ENCODE results near the gene PIK3CB.
A peak's percentile ranks its signal among the peaks of the same experiment; 100 is the strongest.
"Not testable (repeated sequence)": the region's sequence is repeated elsewhere in the genome, so short reads cannot be mapped to it uniquely, and the experiment has no call there.

PIK3CB gene

DNA sequence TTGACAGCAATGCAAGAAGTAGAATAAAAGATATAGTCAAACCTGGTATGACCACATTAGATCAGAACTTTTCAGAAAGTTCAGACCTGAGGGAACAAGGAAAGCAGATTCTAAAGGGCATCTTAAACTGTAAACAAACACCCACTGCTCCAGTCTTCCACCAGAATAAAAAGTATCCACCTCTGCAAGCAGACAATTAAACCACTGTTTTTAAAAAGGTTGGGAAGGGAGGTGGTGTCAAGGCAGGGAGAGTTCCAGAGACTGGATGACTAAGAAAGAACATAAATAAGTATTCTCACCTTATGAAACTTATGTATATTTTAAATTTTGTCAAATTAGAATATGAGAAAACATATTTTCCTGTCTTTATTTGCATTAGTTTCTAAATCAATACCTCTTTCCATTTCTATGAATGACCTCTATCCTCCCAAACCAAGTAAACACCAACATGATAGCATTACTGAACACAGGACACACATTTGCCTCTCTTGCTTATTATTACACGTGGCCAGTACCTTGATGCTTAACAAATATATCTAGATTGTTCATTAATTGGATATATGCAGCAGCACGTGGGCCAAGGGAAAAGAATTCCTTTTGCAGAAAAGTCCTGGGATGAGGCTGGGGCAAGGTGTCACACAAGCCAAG lies 31.6 kb downstream of the PIK3CB start:
- no peak for DNase-seq (ENCODE audit: low read depth in 2 of 2)

DNA sequence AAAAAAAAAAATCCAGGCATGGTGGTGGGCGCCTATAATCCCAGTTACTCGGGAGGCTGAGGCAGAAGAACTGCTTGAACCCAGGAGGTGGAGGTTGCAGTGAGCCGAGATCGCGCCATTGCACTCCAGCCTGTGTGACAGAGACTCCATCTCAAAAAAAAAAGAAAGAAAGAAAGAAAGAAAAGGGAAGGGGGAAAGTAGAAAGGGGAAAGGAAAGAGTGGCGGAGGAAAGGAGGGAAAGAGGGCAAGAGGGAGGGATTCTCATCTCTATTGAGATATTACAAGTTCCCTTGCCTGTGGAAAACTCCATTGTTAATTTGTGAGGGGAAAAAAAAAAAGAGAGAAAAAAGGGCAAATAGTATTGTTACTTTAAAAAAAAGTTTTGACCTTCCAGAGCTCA lies 32.5 kb downstream of the PIK3CB start:
- DNase-seq (ENCODE audit: low read depth in 2 of 2): not testable (repeated sequence)

DNA sequence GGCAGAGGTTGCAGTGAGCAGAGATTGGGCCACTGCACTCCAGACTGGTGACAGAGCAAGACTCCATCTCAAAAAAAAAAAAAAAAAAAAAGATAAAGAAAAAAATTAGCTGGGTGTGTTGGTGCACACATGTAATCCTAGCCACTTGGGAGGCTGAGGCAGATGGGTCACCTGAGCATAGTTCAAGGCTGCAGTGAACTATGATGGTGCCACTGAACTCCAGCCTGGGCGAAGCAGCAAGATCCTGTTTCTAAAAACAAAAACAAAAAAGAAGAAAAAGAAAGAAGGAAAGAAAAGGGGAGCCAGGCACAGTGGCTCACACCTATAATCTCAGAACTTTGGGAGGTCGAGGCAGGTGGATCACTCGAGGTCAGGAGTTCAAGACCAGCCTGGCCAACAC lies 32.9 kb downstream of the PIK3CB start:
- DNase-seq (ENCODE audit: low read depth in 2 of 2): no peak

DNA sequence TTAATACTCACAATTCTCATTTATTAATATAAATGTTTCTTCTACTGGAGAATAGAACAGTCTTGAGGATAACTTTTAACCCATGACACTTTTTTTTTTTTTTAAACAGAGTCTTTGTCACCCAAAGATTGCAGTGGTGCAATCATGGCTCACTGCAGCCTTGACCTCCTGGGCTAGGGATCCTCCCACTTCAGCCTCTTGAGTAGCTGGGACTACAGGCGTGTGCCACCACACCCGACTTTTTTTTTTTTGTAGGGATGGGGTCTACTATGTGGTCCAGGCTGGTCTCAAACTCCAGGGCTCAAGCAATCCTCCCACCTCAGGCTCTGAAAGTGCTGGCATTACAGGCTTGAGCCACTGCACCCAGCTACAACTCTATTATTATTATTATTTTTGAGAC lies 34.5 kb downstream of the PIK3CB start:
- no peak for DNase-seq (ENCODE audit: low read depth in 2 of 2)

DNA sequence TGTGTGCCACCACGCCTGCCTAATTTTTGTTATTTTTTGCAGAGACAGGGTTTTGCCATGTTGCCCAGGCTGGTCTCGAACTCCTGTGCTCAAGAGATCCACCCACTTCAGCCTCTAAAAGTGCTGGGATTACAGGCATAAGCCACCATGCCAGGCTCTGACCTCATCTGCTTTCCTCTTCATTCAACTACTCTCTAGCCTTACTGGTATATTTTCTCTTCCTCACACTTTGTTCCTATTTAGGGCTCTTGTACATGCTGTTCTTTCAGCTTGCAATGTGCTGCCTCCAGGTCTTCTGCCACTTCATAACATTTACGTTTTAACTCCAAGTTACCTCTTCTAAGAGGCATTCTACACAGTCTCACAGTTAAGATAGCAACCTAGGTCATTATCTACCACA lies 34.9 kb downstream of the PIK3CB start:
- no peak for DNase-seq (ENCODE audit: low read depth in 2 of 2)

DNA sequence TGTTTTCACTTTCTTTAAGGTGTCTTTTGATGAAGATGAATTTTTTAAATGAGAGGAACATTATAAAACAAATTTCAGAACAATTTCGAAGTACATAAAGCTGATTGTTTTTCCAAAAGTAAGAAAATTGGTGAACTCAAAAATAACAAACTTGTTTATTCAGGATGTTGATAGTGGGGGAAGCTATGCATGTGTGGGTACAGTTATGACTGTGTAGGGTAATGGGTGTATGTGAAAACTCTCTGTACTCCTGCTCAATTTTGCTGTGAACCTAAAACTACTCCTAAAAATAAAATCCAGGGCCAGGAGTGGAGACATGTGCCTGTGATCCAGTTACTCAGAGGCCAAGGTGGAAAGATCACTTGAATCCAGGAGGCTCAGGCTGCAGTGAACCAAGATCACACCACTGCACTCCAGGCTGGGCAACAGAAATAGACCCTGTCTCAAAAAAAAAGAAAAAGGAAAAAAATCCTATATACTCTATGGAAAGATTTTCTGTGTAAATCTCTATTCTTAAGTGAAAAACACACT lies 37.2 kb downstream of the PIK3CB start:
- no peak for DNase-seq (ENCODE audit: low read depth in 2 of 2)

DNA sequence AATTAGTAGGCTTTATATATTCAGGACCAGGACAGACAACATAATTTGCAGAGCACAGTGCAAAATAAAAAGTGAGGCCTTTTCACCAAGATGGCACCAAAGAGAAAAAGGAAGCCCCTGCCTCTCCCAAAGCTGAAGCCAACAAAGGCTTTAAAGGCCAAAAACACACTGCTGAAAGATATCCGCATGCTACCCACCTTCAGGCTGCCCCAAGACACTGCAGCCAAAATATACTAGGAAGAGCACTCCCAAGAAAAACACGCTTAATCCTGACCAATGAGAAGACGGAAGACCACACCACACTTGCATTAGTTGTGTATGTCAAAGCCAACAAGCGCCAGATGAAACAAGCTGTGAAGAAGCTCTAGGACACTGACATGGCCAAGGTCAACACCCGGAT lies 38.0 kb downstream of the PIK3CB start:
- no peak for DNase-seq (ENCODE audit: low read depth in 2 of 2)

DNA sequence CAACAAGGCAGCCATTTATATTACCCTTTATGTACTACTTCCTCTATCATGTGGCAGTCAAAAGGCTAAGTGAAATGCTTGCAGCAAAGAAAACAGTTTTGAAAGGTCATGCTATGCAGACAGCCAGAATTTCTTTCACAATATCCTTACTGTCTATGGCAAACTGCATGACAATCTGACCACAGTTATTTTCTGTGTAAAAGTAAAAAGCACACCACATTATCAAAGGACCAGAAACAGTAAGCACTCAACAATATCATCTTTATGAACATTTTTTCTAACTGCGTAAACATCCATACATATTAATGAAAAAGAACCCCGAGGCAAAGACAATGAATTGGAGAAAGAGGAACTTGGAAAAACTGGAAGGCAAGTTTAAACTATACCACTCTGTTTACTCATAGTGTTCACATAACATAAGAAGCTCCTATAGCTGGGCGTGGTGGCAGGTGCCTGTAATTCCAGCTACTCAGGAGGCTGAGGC lies 47.9 kb downstream of the PIK3CB start:
- peak in 1 of 2 experiments; percentile 19 for DNase-seq (ENCODE audit: low read depth in 2 of 2)

DNA sequence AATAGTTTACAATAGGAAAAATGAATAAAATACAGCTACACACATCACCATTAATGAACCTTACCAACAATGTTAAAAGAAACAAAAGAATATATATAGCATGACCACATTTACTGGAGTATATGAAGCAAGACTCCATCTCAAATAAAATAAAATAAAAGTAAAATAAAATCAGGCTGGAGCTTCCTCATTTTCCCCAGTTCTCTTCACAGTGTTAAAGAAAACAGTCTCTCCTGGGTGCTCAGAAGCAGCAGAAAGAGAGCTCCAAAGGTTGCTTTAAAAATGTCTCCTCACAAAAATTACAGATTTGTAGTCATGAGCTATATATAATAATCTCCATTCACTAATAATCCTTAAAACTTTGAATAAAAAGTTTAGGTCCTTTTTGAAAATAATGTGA lies 48.8 kb downstream of the PIK3CB start:
- no peak for DNase-seq (ENCODE audit: low read depth in 2 of 2)

DNA sequence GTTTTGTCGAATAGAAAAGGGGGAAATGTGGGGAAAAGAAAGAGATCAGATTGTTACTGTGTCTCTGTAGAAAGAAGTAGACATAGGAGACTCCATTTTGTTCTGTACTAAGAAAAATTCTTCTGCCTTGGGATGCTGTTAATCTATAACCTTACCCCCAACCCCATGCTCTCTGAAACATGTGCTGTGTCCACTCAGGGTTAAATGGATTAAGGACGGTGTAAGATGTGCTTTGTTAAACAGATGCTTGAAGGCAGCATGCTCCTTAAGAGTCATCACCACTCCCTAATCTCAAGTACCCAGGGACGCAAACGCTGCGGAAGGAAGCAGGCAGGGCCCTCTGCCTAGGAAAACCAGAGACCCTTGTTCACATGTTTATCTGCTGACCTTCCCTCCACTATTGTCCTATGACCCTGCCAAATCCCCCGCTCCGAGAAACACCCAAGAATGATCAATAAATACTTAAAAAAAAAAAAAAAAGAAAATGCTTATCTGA lies 49.3 kb downstream of the PIK3CB start:
- DNase-seq (ENCODE audit: low read depth in 2 of 2): not testable (repeated sequence)

DNA sequence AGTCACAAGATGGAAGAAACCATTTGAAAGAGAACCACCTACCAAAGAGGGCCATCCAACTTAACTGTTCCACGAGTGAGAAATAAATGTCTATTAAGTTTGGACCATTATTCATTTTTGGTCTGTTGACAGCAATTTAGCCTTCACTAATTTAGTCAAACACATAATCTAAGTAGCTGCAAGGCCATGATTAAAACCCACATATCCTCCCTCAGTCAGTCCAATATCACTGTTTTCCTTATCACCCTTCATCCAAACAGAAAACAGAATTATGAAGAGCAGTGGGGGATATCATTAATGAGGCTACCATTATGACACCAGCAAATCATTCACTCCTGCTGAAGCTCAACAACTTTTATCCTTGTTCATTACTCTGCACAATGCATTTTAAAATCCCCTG lies 52.0 kb downstream of the PIK3CB start:
- DNase-seq (ENCODE audit: low read depth in 2 of 2): no peak

DNA sequence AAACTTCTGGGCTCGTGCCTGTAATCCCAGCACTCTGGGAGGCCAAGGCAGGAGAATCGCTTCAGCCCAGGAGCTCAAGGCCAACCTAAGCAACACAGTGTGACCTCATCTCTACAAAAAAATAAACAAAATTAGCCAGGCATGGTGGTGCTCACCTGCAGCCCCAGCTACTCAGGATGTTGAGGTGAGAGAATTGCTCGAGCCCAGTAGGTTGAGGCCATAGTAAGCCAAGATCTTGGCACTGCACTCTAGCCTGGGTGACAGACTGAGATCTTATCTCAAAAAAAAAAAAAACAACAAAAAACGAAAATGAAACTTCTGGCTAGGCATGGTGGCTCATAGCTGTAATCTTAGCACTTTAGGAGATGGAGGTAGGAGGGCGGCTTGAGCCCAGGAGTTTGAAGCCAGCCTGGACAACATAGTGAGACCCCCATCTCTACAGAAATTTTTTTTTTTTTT lies 53.7 kb downstream of the PIK3CB start:
- no peak for DNase-seq (ENCODE audit: low read depth in 2 of 2)

DNA sequence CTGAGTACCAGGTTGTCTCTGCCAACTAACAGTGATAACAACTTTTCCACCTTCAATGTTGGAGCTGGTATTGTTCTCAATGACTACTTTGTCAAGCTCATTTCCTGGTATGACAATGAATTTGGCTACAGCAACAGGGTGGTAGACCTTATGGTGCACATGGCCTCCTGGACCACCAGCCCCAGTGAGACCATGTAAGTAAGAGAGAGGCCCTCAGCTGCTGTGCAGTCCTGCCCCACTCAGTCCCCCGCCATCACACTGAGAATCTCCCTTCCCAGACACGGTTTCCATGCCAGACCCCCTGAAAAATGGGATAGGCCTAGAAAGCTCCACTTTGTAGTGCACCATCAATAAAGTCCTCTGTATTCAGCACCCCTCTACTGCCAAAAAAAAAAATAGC lies 56.1 kb downstream of the PIK3CB start:
- no peak for DNase-seq (ENCODE audit: low read depth in 2 of 2)

DNA sequence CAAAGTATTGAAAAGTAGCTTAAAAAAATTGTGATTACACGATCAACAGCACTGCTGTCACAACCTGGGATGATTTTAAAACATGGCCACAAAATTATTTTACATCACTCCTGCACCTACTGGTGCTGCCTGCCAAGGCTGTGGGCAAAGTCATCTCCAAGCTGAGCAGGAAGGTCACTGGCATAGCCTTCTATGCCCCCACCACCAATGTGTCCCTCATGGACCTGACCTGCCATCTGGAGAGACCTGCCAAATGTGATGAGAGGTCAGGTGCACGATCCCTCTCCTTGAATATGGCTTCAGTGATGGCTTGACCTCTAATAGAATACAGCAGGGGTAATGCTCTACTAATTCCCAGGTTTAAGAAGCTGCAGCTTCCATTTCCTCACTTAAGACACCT lies 57.8 kb downstream of the PIK3CB start:
- DNase-seq (ENCODE audit: low read depth in 2 of 2): no peak

DNA sequence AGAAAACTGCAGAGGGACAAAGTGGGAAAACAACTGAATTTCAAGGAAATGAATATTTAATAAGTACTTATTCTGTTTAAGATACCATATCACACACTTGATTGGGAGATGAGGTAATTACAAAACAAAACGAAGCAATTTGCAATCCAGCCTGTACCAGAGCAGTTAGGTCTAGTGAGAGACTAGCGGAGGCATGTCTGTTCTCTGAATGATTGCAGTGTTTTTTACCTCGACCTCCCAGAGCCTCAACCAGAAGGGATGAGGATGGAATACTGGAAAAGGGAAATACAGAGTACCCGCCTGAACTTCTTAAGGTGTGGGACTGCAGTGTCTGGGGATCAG lies 59.5 kb downstream of the PIK3CB start:
- no peak for DNase-seq (ENCODE audit: low read depth in 2 of 2)

DNA sequence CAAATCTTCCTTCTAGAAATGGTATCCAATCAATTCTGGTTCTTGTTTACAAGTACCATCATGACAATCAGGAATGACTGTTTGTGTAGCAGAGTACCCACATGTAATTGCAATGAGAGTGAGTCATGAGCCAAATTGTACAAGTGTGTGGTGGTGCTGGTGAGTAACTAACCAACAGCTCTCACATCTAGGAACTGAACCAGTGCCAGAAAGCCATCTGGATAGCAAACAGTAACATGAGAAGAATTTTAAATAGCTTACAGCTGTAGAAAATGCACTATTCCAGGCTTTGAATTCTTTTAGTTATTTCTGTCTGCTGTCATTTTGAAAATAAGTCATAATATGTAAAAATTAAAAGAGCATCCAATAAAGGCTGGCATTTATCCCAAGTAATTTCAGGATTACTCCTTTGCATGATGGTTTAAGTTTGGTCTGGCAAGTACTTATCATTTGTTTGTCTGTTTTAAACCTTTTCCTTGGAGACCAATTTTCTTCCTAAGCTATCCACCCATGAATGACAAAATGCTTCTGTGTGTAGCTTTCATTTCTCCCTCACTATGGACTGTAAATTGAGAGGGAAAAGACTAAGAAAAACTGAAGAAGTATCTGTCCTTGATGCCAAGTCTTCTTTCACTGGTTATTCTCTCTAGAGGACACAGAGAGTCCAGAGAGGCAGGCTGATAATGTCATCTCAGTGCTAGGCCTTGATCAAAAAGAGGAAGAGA lies 60.0 kb downstream of the PIK3CB start:
- DNase-seq (ENCODE audit: low read depth in 2 of 2): peak; percentile 99

DNA sequence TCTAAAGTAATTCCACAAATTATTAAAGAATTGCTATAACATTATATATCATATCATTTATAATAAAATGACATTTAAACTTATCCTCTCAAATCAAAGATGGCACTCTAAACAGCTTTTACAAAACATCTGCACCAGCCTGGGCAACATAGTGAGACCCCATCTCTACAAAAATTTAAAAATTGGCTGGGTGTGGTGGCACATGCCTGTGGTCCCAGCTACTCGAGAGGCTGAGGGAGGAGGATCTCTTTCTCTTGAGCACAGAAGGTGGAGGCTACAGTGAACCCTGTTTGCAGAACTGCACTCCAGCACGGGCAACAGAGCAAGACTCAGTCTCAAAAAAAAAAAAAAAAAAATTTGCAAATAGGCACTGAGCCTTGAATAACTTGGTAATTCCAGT lies 63.1 kb downstream of the PIK3CB start:
- DNase-seq (ENCODE audit: low read depth in 2 of 2): no peak

DNA sequence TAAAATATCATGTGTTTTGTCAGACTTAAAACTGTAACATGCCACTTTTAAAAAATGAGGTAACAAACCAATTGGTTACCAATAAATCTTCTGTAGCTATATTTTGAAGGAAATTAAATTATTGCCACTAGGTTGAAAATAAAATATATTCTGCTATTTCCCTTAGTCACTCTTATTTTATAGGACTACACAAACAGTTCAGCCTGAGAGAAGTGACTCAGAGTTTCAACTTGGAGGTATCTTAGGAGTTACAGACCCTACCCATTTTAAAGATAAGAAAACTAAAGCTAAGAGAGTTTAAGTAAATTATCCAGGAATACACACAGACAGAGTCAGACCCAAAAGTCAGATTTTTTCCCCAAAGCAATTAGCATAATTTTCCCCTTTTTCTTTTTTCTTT lies 65.1 kb downstream of the PIK3CB start:
- no peak for DNase-seq (ENCODE audit: low read depth in 2 of 2)

DNA sequence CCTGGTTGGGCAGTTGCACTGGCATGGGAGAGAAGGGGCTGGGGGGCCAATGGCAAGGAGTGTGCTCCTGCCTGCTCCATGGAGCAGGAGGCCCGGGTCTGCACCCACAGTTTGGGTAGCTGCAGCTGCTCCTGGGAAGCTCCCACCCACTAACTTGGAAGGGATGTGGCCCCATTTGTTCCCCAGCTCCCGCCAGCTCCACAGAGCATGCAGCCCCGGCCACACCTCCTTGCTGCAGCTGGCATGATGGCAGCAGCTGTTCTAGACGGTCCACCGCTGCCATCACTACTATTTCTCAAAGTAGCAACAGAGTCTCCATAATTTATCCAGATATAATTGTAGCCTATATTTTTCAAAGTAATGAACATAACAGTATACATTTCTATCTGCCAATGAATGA lies 65.8 kb downstream of the PIK3CB start:
- DNase-seq (ENCODE audit: low read depth in 2 of 2): no peak

DNA sequence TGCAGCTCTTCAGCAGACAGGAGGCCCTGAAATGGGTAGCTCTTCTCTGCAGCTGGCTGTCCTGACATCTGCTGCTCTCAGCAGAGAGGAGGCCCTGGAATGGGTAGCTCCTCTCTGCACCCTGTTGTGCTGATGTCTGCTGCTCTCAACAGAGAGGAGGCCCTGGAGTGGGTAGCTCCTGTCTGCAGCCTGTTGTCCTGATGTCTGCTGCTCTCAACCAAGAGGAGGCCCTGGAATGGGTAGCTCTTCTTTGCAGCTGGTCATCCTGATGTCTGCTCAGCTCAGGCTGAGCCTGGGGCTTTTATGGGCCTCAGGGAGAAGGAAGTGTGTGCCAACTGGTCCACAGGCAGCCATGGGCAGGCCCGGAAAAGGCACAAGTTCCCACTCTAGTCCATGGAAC lies 66.6 kb downstream of the PIK3CB start:
- no peak for DNase-seq (ENCODE audit: low read depth in 2 of 2)

DNA sequence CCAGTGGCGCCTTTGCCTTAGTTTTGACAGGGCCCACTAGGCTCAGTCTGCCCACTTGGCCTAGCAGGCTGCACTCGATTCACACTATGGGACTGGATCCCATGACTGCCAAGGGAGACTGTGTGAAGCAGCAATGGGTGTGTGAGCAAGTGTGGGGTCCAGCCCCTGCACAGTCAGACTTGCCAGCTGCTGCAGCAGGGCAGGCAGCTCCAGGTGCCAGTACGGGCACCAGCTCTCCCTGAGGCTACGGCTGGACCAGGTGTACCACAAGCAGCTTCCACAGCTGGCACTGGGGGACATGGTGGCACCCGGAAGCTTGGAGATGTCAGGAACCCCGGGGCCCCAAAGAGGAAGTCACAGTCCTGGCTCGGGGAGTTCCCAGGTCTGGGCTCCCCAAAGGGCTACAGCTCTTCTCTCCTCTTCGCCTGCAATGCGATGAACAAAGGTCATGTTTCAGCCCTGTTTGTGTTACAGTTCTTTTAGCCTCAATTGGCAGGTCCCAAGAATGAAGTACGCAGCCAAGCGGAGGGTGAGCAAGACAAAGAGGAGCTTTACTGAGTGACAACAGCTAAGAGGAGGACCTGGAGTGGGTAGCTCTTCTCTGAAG lies 67.1 kb downstream of the PIK3CB start:
- no peak for DNase-seq (ENCODE audit: low read depth in 2 of 2)

DNA sequence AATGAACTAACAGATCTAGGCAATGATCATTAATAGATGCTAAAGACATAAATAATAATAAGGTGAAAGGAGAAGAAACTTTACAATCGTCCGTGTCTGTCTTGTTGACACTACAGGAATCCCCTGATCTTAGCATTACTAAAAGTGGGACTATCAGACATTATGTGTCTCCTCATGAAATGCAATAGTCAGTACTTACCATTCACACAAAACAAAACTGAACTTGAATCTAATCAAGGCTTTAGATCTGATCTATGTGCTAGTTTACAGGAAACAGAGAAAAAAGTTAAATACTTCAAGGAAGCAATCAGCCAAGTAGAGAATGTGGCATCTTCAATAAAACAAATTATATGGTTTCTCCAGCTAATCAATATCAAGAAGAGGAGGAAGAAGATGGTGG lies 73.7 kb downstream of the PIK3CB start:
- no peak for DNase-seq (ENCODE audit: low read depth in 2 of 2)

DNA sequence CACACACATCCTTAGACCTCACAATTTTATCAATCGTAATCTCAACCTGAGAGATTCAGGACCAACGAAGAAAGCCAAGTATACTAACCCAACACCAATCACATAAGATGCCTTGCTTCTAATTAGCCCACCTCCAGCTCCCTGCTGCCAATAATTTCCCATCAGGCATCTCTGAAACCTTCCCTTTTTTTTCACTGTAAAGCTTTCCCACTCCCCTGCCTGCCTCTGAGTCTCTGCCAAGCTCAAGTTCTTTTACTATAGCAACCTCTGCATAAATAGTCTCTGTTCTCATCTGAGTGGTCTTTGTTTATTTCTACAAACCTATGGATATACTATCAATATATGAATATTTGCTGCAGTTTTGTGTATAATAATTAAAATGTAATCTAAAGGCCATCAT lies 86.5 kb downstream of the PIK3CB start:
- no peak for DNase-seq (ENCODE audit: low read depth in 2 of 2)
